Gastrocnemius medialis (tissue), 4 donors: Measurements from ENCODE around the gene REC8.

Experiments used
- CTCF ChIP-seq, 5 experiments: fragments of 450-650 bp in 3 of 5; fragments of 200-600 bp in 2 of 5; sonication (generic) in 2 of 5; IDR thresholded peaks in 4 of 5; conservative IDR thresholded peaks in 1 of 5; 1 replicate in 4 of 5; 2 replicates in 1 of 5; pipeline ENCODE4 v1.5.1; 2016 to 2019; ENCODE audit warnings: antibody characterized with exemption in 5 of 5, mild to moderate bottlenecking in 3 of 5, moderate library complexity in 3 of 5
- POLR2A ChIP-seq, 2 donors: fragments of 450-650 bp; IDR thresholded peaks; one replicate each; pipeline ENCODE4 v1.6.1; 2017; ENCODE audit warnings: antibody characterized with exemption in 2 of 2, mild to moderate bottlenecking in 2 of 2, moderate library complexity in 2 of 2

DNA sequence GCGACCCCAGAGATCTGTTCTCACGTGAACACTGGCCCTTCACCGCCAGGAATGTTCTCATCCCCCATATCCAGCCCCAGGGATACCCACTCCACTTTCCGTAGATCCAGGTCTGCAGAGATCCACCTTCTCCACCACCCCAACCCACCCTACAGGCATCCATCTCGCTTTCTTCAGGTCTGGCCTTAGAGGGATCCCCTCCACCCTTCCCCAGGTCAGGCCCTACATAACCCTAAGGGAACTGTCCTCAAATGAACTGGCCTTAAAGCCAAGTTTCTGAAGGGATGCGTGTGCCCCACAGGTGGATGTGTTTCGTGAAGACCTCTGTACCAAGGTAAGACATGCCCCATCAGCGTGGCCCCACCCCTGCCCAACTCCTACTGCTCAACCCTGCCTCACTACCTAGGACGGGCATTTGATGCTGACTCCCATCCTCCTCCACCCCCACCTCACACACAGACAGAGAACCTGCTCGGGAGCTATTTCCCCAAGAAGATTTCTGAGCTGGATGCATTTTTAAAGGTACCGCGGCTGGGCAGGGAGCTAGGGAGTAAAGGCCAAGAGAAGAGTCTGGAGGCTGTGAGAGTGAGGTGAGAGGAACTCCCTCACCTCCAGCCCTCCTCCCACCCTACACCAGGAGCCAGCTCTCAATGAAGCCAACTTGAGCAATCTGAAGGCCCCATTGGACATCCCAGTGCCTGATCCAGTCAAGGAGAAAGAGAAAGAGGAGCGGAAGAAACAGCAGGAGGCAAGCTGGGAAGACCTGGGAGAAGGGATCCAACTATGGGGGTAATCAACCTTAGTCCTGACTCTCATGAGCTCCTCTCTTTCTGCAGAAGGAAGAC lies 35.0 kb upstream of the REC8 start:
- TF ChIP-seq POLR2A (IDR thresholded peaks at IDR 0.05) (no peak), CTCF (IDR thresholded peaks at IDR 0.05 in 4 of 5, conservative IDR thresholded peaks at IDR 0.05 in 1 of 5) (no peak)
